ENCODE data around the gene DLGAP1. TPM values are rescaled to one million over a fixed set of nuclear protein-coding genes. Genes with fewer than 3 reads are reported as not detected.
A peak's percentile ranks its signal among the peaks of the same experiment; 100 is the strongest.

DLGAP1 gene
- total and polyA plus RNA-seq, 2 of the 4 experiments (the other 2 are of a cell fraction), result under 0.01 to 0.09 TPM

DNA sequence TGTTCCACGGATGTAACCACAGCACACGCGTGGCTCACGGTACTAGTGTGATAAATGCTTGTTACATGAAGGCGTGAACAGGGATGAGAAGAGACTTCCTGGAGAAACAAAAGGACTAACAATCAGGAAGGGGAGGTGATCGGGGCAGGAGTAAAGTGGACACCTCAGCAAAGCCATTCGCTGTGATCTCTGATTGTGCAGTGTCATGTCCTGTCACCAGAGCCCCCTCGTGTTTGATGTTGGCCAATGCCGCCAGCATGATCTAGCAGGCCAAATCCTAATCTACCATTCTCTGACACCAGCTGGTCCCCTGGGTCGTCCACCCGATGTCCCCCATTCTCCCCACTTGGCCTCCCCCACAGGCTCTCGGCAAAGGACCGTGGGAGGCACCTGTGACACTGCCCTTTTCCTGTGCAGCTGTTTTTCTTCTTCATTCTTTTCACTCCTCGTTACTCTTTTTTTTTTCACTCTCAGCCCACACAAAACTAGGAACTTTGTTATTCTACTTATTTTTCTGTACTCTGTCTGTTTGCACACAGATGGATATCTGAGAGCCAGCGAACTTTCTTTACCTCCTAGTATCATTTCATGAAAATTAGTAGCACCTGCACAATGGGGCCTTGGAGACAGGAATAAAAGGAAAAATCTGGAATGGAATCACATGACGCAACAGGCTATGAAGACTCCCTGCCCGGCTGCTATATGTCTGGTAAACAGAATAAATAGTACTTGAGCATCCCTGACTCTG is 858.3 kb downstream of the DLGAP1 start:
- ATAC-seq (ENCODE audit: low read depth) (no peak), DNase-seq (peak; percentile 58)
- H3K18ac ChIP-seq (ENCODE audit: low read depth, low read length), result peak overlapping the region; percentile 91
- H3K27ac ChIP-seq (ENCODE audit: insufficient read depth, low read length), result peak overlapping the region; percentile 84
- peak overlapping the region; percentile 92 for H3K4me2 ChIP-seq (ENCODE audit: low read depth, low read length)
- peak overlapping the region; percentile 99 for H2AK5ac ChIP-seq (ENCODE audit: low read depth, low read length)
- H3K79me1 ChIP-seq (ENCODE audit: low read depth in 1 of 2, low read length in 2 of 2), result peaks cover 8 to 70% of the 10 kb centered on the region in 2 experiments
- H3K9me3 ChIP-seq (ENCODE audit: control insufficient read depth, insufficient read depth, low read length), result no peaks in the 10 kb centered on the region
- H3K9ac ChIP-seq (ENCODE audit: low read depth, low read length), result peak overlapping the region; percentile 97
- no peaks in the 10 kb centered on the region for H3K27me3 ChIP-seq (ENCODE audit: control insufficient read depth, insufficient read depth, low read length)
- peak overlapping the region; percentile 63 for H3K56ac ChIP-seq (ENCODE audit: extremely low read depth, insufficient read depth, low read length)
- peak overlapping the region; percentile 99 for H3K23ac ChIP-seq (ENCODE audit: low read depth, low read length)
- 55% methylated on average over 9 of the region's 17 CpGs; no CpG with 5 or more reads in 1 of the 2 experiments for WGBS, 2 experiments (ENCODE audit: extremely low coverage in 2 of 2, insufficient read length in 1 of 2)
- in situ Hi-C loops (cut with MboI; ENCODE audit: low sequenced_read_pairs) (loop anchor here (5.0 to 10.0 kb wide), 3 partner anchors 68 to 315 kb away; partner anchors contain the start of gene TGIF1), dilution Hi-C loops (cut with HindIII; ENCODE audit: low sequenced_read_pairs, unreplicated experiment) (no loop called here), intact Hi-C loops (cut with micrococcal nuclease) (loop anchor here (5.0 kb wide), 1 partner anchor 400 kb away; no protein-coding TSS in a partner anchor)
- peak overlapping the region; percentile 97 for H2BK120ac ChIP-seq (ENCODE audit: low read depth, low read length)
- H4K5ac ChIP-seq (ENCODE audit: low read depth, low read length), result peak overlapping the region; percentile 86
- H2AK9ac ChIP-seq (replicated peaks; ENCODE audit: low read depth, low read length, poor library complexity), result peak overlapping the region; percentile 92
- no peaks in the 10 kb centered on the region for H4K20me1 ChIP-seq (ENCODE audit: insufficient read depth, low read length)
- H3K36me3 ChIP-seq (ENCODE audit: control insufficient read depth, insufficient read depth, low read length), result peaks cover 6% of the 10 kb centered on the region; the same call in 1 of the 2 replicates
- H4K91ac ChIP-seq (ENCODE audit: insufficient read depth, low read depth, low read length), result peak overlapping the region; percentile 98
- H3K14ac ChIP-seq (replicated peaks; ENCODE audit: low read depth, low read length), result peak overlapping the region; percentile 98
- peak overlapping the region; percentile 86 to 91 for H4K8ac ChIP-seq (ENCODE audit: low read depth in 2 of 2, low read length in 2 of 2)
- peaks cover 29% of the 10 kb centered on the region for H3K4me1 ChIP-seq (ENCODE audit: control insufficient read depth, insufficient read depth, low read length)
- POLR2A ChIA-PET (ENCODE audit: unreplicated experiment), result interaction anchor here (0.7 kb wide), 1 partner anchor 56 kb away, joined by 3 read pairs; no protein-coding TSS in a partner anchor
- BruUV-seq (replicated peaks), result no TSS peak
- peak overlapping the region; percentile 96 for H2BK20ac ChIP-seq (ENCODE audit: low read depth, low read length)
- peak overlapping the region; percentile 83 for H2BK15ac ChIP-seq (ENCODE audit: low read depth, low read length)
- CTCF ChIA-PET, result interaction anchor here (0.6 to 3.8 kb wide), 4 partner anchors 27 to 149 kb away, joined by 4 to 33 read pairs (median 5); no protein-coding TSS in a partner anchor
- H3K9me1 ChIP-seq (ENCODE audit: insufficient read depth, low read length), result peaks cover 17% of the 10 kb centered on the region
- H3K4ac ChIP-seq (ENCODE audit: low read depth, low read length), result peak overlapping the region; percentile 97
- H2BK5ac ChIP-seq (ENCODE audit: low read depth, low read length, poor library complexity, severe bottlenecking), result peak overlapping the region; percentile 98
- peak overlapping the region; percentile 64 for H2AFZ ChIP-seq (replicated peaks; ENCODE audit: low read length, poor library complexity)
- H3K4me3 ChIP-seq (ENCODE audit: insufficient read depth, low read depth, low read length), result no peak overlapping the region; the same call in 1 of the 2 replicates
- TF ChIP-seq, protein P1, sequence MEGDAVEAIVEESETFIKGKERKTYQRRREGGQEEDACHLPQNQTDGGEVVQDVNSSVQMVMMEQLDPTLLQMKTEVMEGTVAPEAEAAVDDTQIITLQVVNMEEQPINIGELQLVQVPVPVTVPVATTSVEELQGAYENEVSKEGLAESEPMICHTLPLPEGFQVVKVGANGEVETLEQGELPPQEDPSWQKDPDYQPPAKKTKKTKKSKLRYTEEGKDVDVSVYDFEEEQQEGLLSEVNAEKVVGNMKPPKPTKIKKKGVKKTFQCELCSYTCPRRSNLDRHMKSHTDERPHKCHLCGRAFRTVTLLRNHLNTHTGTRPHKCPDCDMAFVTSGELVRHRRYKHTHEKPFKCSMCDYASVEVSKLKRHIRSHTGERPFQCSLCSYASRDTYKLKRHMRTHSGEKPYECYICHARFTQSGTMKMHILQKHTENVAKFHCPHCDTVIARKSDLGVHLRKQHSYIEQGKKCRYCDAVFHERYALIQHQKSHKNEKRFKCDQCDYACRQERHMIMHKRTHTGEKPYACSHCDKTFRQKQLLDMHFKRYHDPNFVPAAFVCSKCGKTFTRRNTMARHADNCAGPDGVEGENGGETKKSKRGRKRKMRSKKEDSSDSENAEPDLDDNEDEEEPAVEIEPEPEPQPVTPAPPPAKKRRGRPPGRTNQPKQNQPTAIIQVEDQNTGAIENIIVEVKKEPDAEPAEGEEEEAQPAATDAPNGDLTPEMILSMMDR (conservative IDR thresholded peaks at IDR 0.05; ENCODE audit: low read depth, low read length), result no peak
- TF ChIP-seq POLR2A (IDR thresholded peaks at IDR 0.05; ENCODE audit: low read depth, low read length) (no peak), ELK1 (IDR thresholded peaks at IDR 0.05; ENCODE audit: borderline replicate concordance, low read depth, low read length) (no peak), MAFK (IDR thresholded peaks at IDR 0.05; ENCODE audit: low read depth, low read length) (peak; percentile 9; the same call in 1 of the 2 replicates), CHD1 (IDR thresholded peaks at IDR 0.05; ENCODE audit: low read depth, low read length) (no peak), RAD21 (IDR thresholded peaks at IDR 0.05; ENCODE audit: low read length) (peak; percentile 20; the same call in 1 of the 2 replicates), MAZ (IDR thresholded peaks at IDR 0.05; ENCODE audit: borderline replicate concordance, low read depth, low read length) (no peak), NFE2L2 (IDR thresholded peaks at IDR 0.05; ENCODE audit: low read depth, low read length) (peak; percentile 75), BHLHE40 (IDR thresholded peaks at IDR 0.05; ENCODE audit: low read depth, low read length) (no peak), USF2 (IDR thresholded peaks at IDR 0.05; ENCODE audit: low read depth, low read length) (peak; percentile 34; the same call in 1 of the 2 replicates), MXI1 (IDR thresholded peaks at IDR 0.05; ENCODE audit: borderline replicate concordance, low read depth, low read length) (no peak), CEBPB (IDR thresholded peaks at IDR 0.05; ENCODE audit: low read depth, low read length) (peak; percentile 69), FOS (IDR thresholded peaks at IDR 0.05; ENCODE audit: low read depth, low read length) (no peak), RFX5 (IDR thresholded peaks at IDR 0.05; ENCODE audit: low read depth, low read length) (no peak)
